Mucosa of stomach (tissue), 1 donor: ENCODE results near the gene VANGL1.

ENCODE experiments used
- H3K27me3 ChIP-seq: one replicate; pipeline ENCODE4 v1.7.0; 2013; ENCODE audit warnings: mild to moderate bottlenecking, low read length; ENCODE audit not compliant: control insufficient read depth, insufficient read depth
- H3K36me3 ChIP-seq: one replicate; pipeline ENCODE4 v1.7.0; 2013; ENCODE audit warnings: low read length; ENCODE audit not compliant: control insufficient read depth, insufficient read depth
- H3K4me1 ChIP-seq: one replicate; pipeline ENCODE4 v1.7.0; 2013; ENCODE audit warnings: mild to moderate bottlenecking, low read length; ENCODE audit not compliant: control insufficient read depth, insufficient read depth
- H3K4me3 ChIP-seq: one replicate; pipeline ENCODE4 v1.7.0; 2013; ENCODE audit warnings: low read length
- H3K9ac ChIP-seq: one replicate; pipeline ENCODE4 v1.7.0; 2013; ENCODE audit warnings: mild to moderate bottlenecking, low read length, moderate library complexity
- H3K9me3 ChIP-seq: one replicate; pipeline ENCODE4 v1.7.0; 2013; ENCODE audit warnings: mild to moderate bottlenecking, low read length, moderate library complexity; ENCODE audit not compliant: control insufficient read depth
- donor health status: Pancreatic carcinoma.

The VANGL1 gene

DNA sequence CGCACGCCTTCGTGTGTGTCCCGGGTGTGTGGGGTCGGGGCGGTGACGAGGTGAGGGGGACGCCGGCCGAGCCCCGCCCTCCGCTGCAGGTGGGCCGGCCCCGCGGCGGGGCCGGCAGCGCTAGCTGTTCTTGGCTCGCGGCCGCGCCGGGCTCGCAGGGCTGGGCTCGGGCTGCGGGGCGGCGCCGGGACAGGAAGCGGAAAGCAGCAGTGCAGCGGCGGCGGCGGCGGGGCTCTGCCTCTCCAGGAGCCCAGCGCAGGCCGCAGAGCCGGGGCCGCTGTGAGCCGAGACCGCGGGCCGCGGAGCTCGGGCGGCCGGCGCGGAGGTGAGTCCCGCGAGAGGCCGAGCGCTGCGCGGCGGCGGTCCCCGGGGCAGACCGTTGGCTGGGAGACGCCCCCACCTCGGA is at the start of gene VANGL1:
TSS of gene VANGL1 (plus strand) at position 209 of the 406 bp plus-strand sequence. CDS start 9,444 bp downstream, outside the sequence.
- peak within 1 kb of the TSS; percentile 72 for H3K4me3 ChIP-seq
- H3K9me3 ChIP-seq = no peaks in the 10 kb centered on the region
- H3K4me1 ChIP-seq = peaks cover 7% of the 10 kb centered on the region
- peak within 1 kb of the TSS; percentile 71 for H3K9ac ChIP-seq
- H3K27me3 ChIP-seq = no peaks in the 10 kb centered on the region
- H3K36me3 ChIP-seq = no peaks in the 10 kb centered on the region

DNA sequence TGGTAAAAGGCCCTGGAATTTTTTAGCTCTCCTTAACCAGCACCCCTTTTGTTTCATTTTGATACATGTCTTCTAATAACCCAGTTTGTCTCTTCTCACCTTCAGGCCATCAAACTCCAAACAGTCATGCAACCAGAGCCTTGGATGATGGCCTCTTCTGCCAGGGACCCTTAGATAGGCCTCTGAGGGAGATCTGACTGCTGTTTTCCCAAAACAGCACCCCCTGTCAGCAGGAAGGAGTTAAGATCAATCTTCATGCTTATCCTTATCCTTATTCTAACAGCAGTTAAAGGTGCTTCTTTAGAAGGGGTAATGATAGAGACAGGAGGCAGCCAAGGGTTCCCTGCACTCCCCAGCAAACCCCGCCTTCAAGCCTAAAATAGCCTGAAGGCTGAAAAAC is 49.5 kb upstream of the VANGL1 start:
- Histone ChIP-seq H3K9me3 (no peaks in the 10 kb centered on the region), H3K9ac (no peak overlapping the region), H3K4me1 (peaks cover 6% of the 10 kb centered on the region), H3K4me3 (no peak overlapping the region), H3K36me3 (no peaks in the 10 kb centered on the region), H3K27me3 (no peaks in the 10 kb centered on the region)

DNA sequence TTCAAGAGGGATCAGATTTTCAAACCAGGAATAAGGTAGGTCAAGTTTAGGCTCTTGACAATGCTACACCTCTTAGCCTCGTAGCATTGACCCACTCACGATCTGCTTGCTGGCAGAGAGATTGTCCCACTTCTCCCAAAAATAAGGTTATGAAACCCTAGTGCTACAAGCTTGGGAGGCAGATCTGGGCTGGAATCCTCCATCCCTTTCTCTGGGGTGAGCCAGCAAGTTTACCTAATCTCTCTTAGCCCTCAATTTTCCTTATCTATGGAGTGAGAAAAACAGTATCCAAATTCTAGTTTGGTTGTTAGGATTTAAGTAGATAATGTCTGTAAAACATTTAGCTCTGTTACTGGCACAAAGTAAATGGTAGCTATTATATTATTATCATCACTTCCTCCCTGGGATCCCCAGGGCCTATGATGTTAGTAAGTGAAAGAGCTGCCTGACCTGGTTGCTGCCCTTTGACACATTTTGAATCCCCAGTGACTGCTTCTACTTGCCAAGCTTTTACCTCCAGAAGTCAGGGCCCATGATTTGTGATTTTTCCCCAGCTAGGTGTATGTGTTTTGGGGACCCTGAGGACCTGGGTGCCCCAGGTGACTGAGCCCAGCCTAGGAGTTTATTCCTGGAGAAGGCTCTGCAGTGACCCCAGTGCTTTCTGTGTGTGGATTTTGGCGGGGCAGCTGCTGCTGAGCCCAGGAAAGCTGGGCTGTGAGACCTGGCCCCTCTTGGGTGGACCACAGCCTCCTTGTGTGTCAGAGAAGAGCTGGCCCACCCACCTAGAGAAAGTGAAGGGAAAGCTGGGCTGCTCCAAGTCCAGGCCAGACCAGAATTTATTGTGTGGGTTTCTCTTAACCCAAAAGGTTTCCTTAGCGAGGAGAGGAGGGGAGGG is 48.2 kb upstream of the VANGL1 start:
- Histone ChIP-seq H3K27me3 (no peaks in the 10 kb centered on the region), H3K9ac (no peak overlapping the region), H3K36me3 (no peaks in the 10 kb centered on the region), H3K4me3 (no peak overlapping the region), H3K4me1 (peaks cover 6% of the 10 kb centered on the region), H3K9me3 (no peaks in the 10 kb centered on the region)

DNA sequence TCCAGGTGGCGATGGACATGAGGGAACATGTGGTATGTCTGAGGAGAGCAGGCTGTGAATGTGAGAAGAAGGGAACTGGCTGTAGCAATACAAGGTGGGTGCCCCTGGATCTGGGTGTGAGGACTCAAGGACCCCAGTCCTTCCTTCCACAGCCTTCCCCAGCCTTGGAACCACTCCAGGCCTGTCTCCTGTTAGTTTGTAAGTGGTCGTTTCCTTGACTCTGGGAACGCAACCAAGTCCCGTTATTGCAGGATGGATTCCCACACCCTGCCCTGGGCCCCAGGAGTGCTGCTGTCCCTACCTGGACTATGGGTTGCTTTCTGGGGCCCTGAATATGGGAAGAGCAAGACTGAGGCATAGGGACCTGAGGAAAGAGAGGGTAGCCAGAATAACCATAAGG is 47.2 kb upstream of the VANGL1 start:
- Histone ChIP-seq H3K27me3 (no peaks in the 10 kb centered on the region), H3K9me3 (no peaks in the 10 kb centered on the region), H3K36me3 (no peaks in the 10 kb centered on the region), H3K4me1 (peaks cover 6% of the 10 kb centered on the region), H3K9ac (no peak overlapping the region), H3K4me3 (no peak overlapping the region)

DNA sequence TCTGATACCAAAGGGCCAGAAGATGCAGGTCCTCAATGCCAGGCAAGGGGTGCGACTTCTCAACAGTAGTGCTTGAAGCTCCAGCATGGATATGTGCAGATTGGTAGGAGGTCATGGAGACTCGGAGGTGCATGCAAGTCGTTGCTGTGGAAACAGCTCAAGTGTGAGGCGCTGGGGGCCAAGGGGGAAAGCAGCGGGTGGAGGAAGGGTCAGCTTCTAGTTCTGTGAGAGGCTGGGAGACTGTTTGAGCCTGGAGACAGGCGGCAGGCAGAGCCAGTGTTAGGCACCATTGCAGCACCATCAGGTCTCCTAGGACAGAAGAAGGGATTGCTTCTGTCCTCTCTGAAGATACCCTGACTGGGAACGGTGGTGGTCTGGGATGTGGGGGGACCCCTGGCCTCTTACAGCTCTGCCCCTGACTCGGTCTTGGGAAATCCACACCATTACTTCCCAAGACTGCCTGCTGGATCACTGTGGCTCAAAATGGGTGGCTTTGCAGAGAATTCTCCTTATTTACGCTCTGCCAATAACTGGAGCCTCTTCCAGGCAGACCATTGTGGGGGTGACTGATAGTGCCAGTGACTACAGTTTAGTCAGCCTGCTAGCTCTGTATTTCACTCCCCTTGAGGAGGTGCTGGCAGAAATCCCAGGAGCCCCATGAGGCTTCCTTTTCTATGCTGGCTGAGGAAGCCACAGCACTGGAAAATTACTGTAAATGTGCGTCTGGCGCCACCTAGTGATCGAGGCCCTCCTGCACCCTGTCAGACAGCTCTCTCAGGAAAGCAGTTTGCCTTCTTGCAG is 46.3 kb upstream of the VANGL1 start:
- H3K27me3 ChIP-seq = no peaks in the 10 kb centered on the region
- no peaks in the 10 kb centered on the region for H3K9me3 ChIP-seq
- H3K4me3 ChIP-seq = no peak overlapping the region
- peaks cover 6% of the 10 kb centered on the region for H3K4me1 ChIP-seq
- H3K9ac ChIP-seq = no peak overlapping the region
- H3K36me3 ChIP-seq = no peaks in the 10 kb centered on the region

DNA sequence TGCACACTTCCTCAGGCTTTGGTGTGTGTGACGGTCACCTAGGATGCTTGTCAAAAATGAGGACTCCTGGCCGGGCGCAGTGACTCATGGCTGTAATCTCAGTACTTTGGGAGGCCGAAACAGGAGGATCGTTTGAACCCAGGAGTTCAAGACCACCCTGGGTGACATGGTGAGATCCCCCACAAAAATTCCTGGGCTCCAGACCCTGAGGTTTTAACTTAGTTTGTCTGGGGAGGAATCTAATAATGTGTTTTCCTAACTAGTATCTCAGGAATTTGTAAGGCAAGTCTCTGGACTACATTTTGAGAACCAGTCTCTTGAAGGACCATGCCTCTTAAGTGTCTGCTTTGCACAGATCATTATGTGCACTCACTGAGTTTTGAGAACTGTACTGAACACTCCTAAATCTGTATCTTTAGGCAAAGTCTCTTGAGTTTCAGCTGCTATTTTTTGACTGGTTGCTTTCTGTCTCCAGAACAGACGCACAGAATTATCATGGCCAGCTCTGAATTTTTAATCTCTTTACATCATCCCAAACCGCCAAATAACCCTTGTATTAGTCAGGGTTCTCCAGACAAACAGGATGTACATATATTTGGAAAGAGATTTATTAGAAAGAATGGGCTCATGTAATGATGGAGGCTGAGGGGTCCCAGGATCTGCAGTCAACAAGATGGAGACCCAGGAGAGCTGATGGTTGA is 45.5 kb upstream of the VANGL1 start:
- H3K27me3 ChIP-seq = no peaks in the 10 kb centered on the region
- H3K4me3 ChIP-seq = no peak overlapping the region
- peaks cover 6% of the 10 kb centered on the region for H3K4me1 ChIP-seq
- no peaks in the 10 kb centered on the region for H3K9me3 ChIP-seq
- no peaks in the 10 kb centered on the region for H3K36me3 ChIP-seq
- H3K9ac ChIP-seq = no peak overlapping the region

DNA sequence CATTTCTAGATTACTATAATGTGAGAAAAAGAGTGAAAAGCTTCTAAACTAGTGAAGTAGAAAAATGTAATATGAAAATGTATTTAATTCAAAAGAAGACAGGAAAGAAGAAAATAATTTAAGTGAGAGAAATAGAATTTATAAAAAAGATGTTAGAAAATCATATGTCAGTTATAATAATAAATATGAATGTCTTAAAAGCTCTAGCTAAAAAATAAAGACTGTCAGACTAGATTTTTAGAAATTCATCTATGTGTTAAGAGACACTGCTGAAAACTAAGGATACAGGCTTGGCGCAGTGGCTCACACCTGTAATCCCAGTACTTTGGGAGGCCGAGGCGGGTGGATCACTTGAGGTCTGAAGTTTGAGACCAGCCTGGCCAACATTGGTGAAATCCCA is 37.3 kb upstream of the VANGL1 start:
- H3K4me3 ChIP-seq = no peak overlapping the region
- no peaks in the 10 kb centered on the region for H3K36me3 ChIP-seq
- H3K9ac ChIP-seq = no peak overlapping the region
- H3K4me1 ChIP-seq = no peaks in the 10 kb centered on the region
- H3K9me3 ChIP-seq = no peaks in the 10 kb centered on the region
- no peaks in the 10 kb centered on the region for H3K27me3 ChIP-seq

DNA sequence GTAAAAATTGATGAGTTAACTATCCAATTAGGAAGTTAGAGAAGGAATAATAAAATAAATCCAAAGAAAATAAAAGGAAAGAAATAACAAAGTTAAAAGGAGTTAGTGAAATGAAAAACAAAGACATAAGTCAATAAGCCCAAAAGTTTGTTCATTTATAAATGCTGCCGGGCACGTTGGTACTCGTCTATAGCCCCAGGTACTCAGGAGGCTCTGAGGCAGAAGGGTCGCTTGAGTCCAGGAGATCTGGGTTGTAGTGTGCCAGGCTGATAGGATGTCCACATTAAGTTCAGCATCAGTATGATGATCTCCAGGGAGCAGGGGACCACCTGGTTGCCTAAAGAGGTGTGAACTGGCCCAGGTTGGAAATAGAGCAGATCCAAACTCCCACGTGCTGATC is 35.5 kb upstream of the VANGL1 start:
- H3K9ac ChIP-seq = no peak overlapping the region
- H3K4me1 ChIP-seq = no peaks in the 10 kb centered on the region
- no peaks in the 10 kb centered on the region for H3K9me3 ChIP-seq
- H3K36me3 ChIP-seq = no peaks in the 10 kb centered on the region
- H3K27me3 ChIP-seq = no peaks in the 10 kb centered on the region
- no peak overlapping the region for H3K4me3 ChIP-seq

DNA sequence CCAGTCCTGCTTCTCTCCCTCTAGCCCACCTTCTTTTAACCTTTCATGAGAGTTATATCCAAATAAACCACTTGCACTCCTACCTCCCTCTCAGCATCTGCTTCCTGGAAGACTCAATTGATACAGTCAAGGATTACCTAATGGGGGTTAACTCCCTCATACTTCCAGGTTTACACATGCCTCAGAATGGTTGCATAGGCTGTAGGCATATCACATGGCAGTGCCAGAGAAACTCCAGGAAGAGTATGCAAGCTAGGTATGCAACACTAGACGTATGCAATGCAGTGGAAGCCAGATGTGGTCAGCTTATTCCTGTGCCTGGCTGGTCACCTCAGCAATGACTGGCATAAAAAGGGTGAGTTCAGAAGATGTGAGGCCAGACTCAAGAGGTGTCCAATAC is 32.7 kb upstream of the VANGL1 start:
- Histone ChIP-seq H3K4me1 (no peaks in the 10 kb centered on the region), H3K27me3 (no peaks in the 10 kb centered on the region), H3K9ac (no peak overlapping the region), H3K36me3 (no peaks in the 10 kb centered on the region), H3K4me3 (no peak overlapping the region), H3K9me3 (no peaks in the 10 kb centered on the region)

DNA sequence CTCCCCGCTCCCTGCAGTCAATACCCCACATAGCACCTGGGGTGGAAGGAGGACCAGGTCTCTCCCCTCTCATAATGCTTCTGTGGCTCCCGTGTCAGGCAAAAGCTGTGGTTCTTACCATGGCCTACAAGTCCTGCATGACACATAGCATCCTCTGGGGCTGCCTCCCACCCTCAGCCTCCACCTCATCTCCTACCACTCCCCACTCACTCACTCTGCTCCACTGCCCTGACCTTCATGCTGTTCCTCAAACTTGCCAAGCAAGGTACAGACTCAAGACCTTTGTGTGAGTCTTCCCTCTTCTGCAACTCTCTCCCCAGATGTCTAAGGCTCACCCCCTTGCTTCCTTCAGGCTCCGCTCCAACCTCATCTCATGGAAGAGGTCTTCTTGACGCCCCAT is 28.0 kb upstream of the VANGL1 start:
- no peaks in the 10 kb centered on the region for H3K27me3 ChIP-seq
- H3K9me3 ChIP-seq = no peaks in the 10 kb centered on the region
- H3K4me1 ChIP-seq = no peaks in the 10 kb centered on the region
- no peaks in the 10 kb centered on the region for H3K36me3 ChIP-seq
- H3K4me3 ChIP-seq = no peak overlapping the region
- no peak overlapping the region for H3K9ac ChIP-seq

DNA sequence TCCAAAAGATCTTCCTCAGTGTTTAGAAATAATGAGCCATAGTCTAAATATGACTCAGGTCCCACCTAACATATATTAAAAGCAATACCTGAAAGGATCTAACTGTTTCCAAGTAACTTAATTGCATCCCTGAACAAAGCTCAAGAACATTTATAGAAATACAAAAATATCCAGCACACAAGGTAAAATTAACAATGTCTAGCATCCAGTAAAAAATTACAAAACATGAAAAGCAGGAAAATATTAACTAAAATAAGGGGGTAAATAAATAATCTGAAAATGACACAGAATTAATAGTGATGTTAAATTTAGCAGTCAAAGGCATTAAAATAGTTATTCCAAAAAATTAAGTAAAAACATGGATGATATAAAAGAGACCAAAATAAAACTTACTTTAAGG is 21.3 kb upstream of the VANGL1 start:
- H3K9me3 ChIP-seq = no peaks in the 10 kb centered on the region
- H3K4me3 ChIP-seq = no peak overlapping the region
- H3K4me1 ChIP-seq = no peaks in the 10 kb centered on the region
- H3K36me3 ChIP-seq = no peaks in the 10 kb centered on the region
- H3K9ac ChIP-seq = no peak overlapping the region
- H3K27me3 ChIP-seq = no peaks in the 10 kb centered on the region

DNA sequence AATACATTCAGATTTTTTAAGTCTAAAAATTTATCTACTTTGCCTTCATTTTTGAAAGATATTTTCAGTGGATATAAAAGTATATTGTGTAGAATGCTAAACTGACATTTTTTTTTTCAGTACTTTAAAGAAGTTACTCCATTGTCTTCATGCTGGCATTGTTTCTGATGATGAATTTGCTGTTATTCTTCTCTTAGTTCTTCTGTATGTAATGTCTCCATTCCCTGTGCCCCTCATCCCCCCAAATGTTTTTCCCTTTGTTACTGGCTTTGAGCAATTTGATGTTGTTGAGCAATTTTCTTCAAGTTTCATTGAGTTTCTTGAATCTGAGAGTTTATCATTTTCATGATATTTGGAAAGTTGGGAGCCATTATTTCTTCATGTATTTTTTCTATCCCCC is 20.8 kb upstream of the VANGL1 start:
- H3K9me3 ChIP-seq = no peaks in the 10 kb centered on the region
- H3K4me1 ChIP-seq = no peaks in the 10 kb centered on the region
- no peaks in the 10 kb centered on the region for H3K27me3 ChIP-seq
- H3K36me3 ChIP-seq = no peaks in the 10 kb centered on the region
- H3K4me3 ChIP-seq = no peak overlapping the region
- H3K9ac ChIP-seq = no peak overlapping the region
